HG02943 (cell line): ENCODE measurements around the gene SMCO4.
"Not testable (repeated sequence)": the region's sequence is repeated elsewhere in the genome, so short reads cannot be mapped to it uniquely, and the experiment has no call there.

Experiments
- ATAC-seq: cut with Tn5 transposase; IDR thresholded peaks from one replicate; pipeline ENCODE4 v1.9.1; 2021; ENCODE audit warnings: mild to moderate bottlenecking, low read depth, moderate library complexity; ENCODE audit not compliant: unreplicated experiment

SMCO4 gene

DNA sequence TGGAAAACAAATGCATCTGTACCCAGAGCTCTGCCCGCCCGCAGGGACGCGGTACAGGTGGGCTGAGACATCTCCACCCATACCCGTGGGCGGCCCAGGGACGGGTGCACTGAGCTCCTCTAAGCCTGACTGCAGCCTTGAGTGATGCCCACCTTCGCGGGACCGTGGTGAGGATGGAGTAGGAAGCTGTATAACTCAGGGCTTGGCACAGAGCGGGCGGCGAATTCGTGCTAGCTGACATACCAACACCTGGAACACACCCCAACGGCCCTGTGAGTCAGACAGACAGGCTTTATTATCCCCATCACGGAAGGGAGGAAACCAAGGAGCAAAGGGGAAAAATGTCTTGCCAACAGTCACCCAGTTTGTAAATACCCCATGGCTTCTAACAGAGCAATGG is 61.9 kb downstream of the SMCO4 start:
- ATAC-seq, result no peak

DNA sequence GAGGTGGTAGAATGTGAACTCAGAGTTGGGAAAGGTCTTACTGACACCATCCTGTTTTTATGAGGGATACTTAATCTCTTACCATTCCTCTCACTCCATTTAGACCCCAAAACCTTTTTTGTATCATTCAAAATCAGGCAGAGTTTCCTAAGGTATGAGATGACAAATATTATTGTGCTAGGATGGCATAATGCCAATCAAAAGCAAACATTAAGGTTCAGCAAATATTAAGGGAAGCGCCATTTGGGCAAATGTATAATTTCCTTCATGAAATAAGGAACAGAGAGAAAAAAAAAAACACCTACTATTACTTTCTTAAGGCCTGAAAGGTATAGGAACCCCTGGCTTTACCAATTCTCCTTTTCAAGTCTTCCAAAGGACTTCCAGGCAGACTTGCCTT is 62.4 kb downstream of the SMCO4 start:
- ATAC-seq, result no peak

DNA sequence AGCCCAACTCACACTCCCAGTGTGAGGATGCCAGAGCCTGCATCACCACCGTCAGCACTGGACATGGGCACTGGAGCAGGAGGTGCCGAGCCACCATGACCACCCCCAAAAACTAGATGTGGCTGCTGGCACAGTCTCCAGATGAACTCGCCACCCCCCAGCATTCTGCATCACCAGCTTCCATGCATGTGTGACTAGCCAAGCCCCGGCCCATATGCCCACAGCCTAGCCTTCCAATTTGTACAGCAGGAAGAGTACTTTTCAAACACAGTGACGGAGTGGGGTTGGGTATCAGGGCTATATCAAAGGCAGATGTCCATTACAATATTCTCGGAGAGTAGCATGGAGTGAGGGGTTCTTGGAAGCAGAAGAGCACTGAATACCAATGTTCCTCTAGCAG is 62.9 kb downstream of the SMCO4 start:
- ATAC-seq, result no peak

DNA sequence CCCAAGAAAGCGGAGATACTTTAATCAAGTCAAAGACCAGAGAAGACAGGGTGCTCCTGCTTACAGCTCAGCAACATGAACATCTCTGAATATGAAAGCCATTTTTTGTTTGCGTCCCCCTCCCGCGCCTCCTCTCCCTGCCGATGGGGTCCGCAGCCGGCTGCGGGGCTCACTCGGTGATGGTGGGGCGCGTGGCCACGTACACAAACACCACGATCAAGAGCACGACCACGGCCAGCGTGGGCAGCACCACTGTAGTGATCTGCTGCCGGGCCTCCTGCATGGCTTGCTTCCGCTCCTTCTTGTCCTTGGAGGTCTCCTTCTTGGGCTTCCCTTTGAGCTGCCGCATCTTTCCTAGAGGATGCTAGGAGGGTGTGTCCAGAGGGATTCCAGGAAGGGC is 64.3 kb downstream of the SMCO4 start:
- no peak for ATAC-seq

DNA sequence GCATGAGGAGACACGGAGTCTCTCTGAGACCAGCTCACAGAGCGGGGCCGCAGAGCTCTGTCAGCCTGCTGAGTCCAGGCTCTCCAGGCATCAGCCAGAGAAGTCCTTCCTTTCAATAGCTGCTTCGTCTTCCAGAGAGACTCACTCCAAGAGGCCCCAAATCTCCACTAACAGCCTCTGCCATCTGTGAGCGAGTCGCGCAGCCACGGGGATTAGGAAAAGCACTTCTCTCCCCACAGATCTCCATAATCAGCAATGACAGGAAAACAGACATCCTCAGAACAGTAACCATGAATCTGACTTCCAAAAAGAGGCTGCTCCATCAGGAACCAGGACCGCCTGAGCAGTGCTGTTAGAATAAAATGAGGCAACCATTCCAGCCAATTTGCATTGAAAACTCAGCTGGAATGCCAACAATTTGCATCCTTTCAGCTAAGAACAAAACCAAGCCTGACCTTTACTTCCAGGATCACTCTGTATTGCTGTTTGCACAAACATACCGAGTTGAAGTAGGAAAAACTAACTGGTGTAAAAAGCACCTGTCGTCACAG is 65.4 kb downstream of the SMCO4 start:
- no peak for ATAC-seq

DNA sequence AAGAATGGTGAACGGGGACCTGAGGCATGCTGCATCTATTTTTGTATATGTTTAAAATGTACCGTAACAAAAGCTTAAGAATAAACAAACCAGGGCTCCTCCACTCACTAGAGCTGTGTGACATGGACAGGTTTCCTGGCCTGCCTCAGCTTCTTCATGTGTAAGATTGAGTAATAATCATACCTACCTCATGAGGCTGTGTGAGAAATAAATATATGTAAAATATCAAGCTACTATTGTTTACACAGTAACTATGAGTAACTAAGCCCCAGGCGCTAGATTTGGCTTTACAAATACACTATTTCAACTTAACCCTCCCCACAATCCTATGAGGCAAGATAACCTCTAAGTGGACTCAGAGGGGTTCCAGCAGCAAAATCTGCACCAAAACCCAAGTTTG is 66.4 kb downstream of the SMCO4 start:
- ATAC-seq, result no peak

DNA sequence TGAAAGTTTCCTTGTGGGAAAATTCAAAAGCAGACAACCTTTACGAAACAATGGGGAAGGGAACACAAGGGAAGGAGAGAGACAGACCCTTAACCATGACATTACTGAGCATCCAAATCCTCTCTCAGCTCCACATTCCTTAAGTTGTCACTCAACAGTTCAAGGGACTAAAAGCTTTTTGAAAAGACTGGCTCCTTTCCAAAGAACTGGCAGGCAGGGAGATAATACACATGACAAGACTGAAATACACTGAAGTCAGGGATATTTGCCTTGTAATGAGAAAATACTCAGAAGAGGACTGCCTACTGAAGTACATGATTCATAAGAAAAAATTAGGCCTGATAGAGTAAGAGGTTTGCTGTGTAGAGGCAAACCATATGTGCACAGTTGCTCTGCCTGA is 69.1 kb downstream of the SMCO4 start:
- no peak for ATAC-seq

DNA sequence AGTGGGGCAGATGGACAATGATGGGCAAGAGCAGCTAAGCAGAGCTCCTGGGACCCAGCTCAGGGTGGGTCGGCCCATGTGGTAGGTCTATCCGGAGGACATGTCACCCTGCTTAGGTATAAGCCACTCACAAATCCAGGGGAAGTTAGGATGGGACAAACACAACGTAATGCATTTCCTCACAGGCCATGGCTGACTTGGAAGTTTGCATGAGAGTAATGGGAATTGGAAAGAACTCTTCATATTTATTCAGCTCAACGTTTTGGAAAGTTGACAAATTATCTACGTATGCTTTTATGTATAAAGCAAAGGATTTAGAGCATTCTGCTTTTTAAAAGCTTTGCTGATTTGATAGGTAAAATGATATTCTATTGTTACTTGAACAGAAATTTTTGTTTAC is 74.9 kb downstream of the SMCO4 start:
- no peak for ATAC-seq

DNA sequence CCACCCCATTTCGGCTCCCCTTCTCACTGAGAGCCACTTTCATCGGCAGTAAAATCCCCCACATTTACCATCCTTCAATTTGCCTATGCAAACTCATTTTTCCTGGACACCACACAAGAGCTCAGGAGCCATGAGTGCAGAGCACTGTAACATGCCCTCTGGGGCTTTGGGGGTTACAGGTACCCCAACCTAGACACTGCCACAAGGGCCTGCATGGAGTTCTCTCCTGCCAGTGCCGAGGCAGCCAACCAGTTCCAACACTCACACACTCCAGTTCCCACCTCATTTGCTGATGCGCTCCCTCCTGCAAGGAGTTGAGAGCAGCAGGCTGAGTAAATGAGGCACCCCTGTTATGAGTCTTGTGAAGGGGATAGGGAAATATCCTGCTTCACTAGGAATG is 76.1 kb downstream of the SMCO4 start:
- no peak for ATAC-seq

DNA sequence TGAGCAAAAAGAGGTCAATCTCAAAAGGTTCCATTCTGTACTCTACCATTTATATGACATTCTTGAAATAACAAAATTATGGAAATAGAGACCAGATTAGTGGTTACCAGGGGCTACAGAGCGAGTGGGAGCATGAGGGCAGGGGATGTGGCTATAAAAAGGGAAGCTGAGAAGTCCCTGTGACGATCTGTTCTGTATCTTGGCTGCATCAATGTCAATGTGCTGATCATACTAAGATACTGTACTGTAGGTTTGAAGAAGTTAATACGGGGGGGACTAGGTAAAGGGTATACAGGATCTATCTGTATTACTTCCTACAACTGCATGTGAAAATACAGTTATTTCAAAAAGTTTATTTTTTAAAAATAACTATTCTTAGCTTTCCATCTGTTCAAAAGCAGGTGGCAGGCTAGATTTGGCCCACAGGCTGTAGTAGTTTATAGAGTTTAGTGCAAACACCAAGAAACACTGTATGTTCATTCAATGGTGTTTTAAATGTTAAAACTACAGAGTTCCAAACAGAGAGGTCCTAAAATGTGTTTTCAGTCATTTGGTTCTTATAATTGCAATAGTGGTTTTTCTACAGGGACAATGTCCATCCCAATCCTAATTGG is 78.2 kb downstream of the SMCO4 start:
- no peak for ATAC-seq

DNA sequence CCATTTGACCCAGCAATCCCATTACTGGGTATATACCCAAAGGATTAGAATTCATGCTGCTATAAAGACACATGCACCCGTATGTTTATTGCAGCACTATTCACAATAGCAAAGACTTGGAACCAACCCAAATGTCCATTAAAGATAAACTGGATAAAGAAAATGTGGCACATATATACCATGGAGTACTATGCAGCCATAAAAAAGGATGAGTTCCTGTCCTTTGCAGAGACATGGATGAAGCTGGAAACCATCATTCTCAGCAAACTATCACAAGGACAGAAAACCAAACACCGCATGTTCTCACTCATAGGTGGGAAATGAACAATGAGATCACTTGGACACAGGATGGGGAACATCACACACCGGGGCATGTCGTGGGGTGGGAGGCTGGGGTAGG is 79.5 kb downstream of the SMCO4 start:
- not testable (repeated sequence) for ATAC-seq

DNA sequence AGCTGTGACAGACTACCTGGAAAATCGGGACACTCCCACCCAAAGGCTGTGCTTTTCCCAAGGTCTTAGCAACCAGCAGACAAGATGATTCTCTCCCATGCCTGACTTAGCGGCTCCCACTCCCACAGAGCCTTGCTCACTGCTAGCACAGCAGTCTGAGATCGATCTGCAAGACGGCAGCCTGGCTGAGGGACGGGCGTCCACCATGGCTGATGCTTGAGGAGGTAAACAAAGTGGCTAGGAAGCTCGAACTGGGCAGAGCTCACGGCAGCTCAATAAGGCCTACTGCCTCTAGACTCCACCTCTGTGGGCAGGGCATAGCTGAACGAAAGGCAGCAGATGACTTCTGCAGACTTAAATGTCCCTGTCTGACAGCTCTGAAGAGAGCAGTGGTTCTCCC is 84.9 kb downstream of the SMCO4 start:
- no peak for ATAC-seq

DNA sequence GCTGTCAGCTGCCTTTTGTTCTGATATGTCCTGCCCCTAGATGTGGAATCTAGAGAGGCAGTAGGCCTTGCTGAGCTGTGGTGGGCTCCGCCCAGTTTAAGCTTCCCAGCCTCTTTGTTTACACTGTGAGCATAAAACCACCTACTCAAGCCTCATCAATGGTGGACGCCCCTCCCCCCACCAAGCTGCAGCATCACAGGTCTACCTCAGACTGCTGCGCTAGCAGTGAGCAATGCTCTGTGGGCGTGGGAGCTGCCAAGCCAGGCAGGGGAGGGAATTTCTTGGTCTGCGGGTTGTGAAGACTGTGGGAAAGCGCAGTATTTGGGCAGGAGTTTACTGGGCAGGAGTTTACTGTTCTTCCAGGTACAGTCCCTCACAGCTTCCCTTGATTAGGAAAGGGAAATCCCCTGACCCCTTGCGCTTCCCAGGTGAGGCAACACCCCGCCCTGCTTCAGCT is 98.5 kb downstream of the SMCO4 start:
- no peak for ATAC-seq

DNA sequence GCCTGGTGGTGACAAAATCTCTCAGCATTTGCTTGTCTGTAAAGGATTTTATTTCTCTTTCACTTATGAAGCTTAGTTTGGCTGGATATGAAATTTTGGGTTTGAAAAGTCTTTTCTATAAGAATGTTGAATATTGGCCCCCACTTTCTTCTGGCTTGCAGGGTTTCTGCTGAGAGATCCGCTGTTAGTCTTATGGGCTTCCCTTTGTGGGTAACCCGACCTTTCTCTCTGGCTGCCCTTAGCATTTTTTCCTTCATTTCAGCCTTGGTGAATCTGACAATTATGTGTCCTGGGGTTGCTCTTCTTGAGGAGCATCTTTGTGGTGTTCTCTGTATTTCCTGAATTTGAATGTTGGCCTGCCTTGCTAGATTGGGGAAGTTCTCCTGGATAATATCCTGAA is 100.0 kb downstream of the SMCO4 start:
- not testable (repeated sequence) for ATAC-seq

DNA sequence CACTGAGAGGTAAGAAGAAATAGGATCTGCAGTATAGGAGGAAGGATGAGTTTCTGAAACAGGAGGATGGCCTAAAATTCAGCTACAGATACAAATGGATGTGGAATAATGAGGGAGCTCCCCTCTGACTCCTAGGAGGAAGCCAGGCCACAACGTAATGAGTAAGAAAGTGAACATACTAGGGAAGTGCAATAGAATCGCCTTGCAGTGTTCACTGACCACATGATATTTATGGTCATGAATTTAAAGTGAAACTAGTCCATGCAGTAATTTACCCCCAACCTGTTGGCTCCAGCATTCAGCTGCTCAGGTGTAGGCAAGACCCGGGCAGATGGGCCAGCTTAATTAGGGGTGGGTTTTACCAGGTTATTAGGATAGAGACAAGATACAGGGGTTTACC is 110.9 kb downstream of the SMCO4 start:
- ATAC-seq, result no peak
